GM18861 (cell line): ENCODE measurements around the gene TMEM178A.

Source experiments
- ATAC-seq: cut with Tn5 transposase; IDR thresholded peaks from one replicate; pipeline ENCODE4 v1.9.1; 2021; ENCODE audit not compliant: unreplicated experiment

Gene TMEM178A

DNA sequence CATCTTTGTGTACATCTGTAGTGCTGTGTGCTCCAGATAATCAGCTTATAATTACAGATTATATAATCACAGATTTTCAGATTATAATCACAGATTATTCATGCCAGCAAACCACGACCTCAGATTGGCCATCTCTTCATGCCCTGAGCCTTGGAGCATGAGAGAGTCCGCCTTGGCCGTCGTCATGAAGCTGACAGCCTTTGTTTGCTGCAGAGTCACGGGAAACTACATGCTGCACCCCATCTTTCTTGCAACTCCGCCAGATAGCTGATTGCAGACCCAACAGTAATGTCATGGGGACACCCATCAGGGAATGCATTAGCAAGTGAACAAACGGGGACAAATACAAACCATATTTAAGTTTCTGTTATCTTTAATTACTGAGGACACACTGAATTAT, 7.3 kb downstream of the TMEM178A start:
- no peak for ATAC-seq

GRCh38 chr2:39676342-39676741, 10.6 kb downstream of the TMEM178A start:
- ATAC-seq, result no peak

DNA sequence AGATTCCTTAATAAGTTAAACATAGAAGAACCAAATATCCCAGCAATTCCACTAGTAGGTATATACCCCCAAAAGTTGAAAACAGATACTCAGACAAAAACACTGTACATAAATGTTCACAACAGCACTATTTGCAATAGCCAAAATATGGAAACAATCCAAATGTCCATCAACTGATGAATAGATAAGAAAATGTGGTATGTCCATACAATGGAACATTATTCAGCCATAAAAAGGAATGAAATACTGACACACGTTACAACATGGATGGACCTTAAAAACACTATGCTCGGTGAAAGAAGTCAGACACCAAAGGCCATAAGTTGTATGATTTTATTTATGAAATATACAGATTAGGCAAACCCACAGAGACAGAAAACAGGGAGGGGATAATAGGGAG, 12.5 kb downstream of the TMEM178A start:
- no peak for ATAC-seq

DNA sequence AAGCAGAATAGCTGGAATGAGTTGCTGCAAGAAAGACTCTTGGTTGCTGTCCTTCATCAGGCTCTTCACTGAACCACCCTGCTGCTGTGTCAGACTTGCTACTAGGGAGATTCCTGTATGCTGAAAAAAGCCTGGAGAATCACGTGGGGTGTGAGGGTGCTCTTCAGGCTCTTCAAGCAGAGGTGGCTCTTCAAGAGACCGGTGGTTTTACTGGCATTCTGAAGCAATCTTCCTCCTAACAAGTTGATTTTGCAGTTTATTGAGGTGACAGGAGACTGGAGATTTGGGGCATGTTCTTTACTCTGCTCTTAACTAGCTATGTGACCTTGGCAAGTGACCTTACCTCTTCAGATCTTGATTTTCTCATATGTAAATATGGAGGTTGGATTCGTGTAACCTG, 14.1 kb downstream of the TMEM178A start:
- ATAC-seq, result no peak

- no peak for ATAC-seq
These were observed 16.5 kb downstream of the TMEM178A start for GRCh38 chr2:39682066-39682692.

DNA sequence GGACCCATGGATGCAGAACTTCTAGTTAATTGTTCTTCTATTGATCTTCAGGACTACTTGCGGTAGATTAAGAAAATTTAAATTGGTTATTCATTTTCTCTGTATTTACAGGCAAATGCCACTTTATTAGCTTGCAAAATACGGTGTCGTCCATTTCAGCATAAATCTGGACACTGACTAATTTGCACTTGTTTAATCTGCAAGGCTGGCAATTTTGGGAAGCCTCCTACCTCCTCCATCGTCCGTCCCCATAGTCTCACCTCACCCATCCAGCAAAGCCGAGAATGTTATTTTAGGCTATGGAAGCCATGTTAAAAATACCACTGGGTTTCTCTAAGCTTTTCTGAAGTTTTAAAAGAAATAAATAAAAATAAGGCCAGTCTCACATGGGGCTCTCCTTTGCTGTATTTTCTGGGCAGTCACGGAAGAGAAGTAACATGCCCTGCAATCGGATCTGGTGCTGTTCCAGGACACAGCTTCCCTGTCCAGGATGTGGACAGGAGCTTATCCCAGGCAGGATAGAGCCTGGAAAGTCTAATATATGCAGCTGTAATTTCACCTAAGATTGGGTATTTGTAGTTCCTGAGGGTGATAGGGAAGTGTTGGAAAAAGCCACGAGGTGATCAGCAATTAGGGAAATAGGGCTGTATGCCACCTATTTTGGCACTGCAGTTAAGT, 17.4 kb downstream of the TMEM178A start:
- no peak for ATAC-seq

- ATAC-seq, result no peak
These were observed 18.7 kb downstream of the TMEM178A start for GRCh38 chr2:39684464-39684863.

DNA sequence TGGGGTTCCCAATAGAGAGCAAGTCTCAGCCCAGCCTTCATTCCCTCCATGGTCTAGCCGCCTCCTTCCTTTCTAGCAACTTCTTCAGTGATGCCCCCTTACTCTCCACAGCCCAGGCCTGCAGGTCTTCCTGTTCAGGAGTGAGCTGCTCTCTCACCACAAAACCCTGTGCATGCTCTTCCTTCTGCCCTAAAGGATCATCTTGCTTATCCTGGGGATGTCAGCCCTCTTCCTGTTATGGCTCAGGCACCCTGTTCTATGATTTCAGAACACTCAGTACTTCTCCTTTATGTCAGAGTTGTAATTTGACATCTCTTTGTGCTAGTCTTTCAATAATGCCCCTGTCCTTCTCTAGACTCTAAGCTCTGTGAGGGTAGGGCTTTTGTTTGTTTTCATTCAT, 19.4 kb downstream of the TMEM178A start:
- ATAC-seq, result no peak

GRCh38 chr2:39686456-39686855, 20.7 kb downstream of the TMEM178A start:
- ATAC-seq, result no peak

GRCh38 chr2:39688181-39688580, 22.5 kb downstream of the TMEM178A start:
- no peak for ATAC-seq

DNA sequence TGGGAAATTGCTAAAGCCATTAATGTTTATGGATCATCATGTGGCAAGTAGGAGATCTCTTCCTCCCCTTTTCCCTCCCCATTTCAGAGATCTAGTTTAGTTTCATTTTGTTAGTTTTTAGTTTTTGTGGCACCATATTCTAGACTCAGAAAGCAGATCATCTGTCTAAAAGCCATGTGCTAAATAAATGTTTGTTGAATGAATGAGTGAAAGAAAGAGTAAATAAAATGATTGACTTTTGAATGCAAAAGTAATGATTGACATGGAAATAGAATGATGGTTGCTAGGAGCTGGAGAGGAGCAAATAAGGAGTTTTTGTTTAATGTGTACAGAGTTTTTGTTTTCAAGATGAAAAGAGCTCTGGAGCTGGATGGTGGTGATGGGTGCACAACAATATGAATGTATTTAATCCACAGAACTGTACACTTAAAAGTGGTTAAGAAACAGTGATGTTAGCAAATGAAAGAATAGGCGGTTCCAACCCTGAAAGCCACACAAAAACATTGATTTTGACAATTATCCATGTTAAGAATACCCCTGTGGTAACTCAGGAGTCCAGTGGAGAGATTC, 23.6 kb downstream of the TMEM178A start:
- ATAC-seq, result no peak

- ATAC-seq, result no peak
These were observed 24.2 kb downstream of the TMEM178A start for GRCh38 chr2:39689876-39690275.

- no peak for ATAC-seq
These were observed 27.5 kb downstream of the TMEM178A start for GRCh38 chr2:39693245-39693644.

DNA sequence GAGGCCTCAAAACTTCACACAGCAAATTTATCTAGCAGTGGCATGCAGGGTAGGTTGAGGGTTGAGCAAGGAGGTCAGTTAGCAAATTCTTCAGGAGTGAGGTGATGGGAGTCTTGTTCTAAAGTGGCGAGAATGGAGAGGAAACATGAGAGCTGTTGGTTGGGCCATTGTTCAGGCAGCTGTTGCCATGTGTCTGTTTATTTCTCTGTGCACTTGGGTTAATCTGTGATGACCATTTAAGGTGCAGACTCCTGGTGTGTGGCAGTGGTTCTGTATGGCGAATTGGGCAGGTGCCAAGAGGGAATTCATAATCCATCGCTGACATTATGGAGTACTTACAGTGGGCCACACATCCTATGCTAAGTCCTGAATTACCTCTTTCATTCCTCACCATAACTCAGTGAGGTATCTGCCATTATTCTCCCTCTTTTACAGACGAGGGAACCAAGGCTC, 30.4 kb downstream of the TMEM178A start:
- ATAC-seq, result no peak

GRCh38 chr2:39696838-39697237, 31.1 kb downstream of the TMEM178A start:
- no peak for ATAC-seq

GRCh38 chr2:39697454-39697853, 31.7 kb downstream of the TMEM178A start:
- no peak for ATAC-seq

- ATAC-seq, result no peak
These were observed 35.4 kb downstream of the TMEM178A start for GRCh38 chr2:39701137-39701536.

DNA sequence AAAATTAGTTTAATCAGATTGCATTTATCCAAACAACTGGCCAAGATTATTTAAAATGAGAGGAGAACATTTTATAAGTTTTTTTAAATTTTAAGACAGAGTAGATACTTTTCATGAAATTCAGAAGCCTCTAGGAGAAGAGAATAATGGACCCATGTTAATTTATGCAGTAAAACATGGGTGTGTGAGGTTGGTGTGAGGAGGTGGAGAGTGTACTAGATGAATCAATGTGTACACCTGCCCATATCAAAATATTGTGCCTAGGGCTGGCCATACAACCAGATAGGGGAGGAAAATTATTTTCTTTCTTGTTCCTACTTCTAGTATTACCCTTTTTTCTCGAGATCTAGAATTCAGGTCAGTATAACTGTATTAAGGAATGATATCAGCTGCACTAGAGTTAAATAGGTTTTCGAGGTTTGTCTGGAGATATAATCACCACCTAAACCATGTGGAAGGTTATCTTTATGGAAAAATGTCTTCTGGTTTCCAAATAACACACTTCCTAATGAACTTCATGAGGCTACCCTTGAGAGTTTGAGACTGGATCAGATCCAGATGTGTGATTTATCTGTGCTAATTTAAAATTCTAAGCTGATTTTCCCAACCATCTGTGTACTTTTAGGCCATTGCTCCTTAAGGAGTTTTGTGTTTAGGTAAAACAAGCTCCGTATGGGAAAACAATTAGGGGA, 37.6 kb downstream of the TMEM178A start:
- ATAC-seq, result no peak

DNA sequence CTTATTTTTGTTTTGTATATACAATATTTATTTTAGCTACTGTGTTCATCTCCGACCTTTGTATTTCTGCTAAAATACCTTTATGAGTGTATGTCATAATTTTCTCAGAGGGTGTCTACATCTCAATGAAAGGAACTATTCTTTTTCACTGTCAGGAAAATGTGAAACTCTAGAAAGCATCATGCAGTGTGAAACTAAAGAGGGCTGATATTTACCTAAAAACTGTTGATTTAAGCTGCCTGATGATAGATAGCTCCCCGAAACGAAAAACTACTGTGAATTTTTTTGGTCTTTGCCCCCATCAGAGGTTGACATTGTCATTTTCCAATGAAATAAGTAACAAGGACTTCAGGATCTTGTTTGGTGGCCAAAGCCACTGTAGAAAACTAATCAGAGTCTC, 38.8 kb downstream of the TMEM178A start:
- no peak for ATAC-seq

DNA sequence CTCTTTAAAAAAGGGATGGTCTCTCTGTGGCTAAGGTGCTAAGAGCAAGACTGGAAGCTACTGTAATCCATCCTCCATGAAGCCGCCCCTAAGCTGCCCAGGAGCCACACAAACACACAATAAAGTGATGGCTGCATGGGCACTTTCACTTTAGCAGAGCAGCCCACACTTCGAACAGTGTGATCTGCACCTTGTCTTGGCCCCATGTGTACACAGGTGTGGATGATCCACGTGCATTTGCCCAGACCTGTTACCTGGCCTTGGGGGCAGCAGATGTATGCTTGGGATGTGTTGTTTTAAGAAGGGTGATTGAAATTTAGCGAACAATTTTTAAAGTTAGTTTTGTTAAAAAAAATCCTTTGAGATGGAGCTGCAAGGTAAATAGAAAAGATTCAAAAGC, 39.9 kb downstream of the TMEM178A start:
- no peak for ATAC-seq

GRCh38 chr2:39706312-39706711, 40.6 kb downstream of the TMEM178A start:
- ATAC-seq, result no peak

DNA sequence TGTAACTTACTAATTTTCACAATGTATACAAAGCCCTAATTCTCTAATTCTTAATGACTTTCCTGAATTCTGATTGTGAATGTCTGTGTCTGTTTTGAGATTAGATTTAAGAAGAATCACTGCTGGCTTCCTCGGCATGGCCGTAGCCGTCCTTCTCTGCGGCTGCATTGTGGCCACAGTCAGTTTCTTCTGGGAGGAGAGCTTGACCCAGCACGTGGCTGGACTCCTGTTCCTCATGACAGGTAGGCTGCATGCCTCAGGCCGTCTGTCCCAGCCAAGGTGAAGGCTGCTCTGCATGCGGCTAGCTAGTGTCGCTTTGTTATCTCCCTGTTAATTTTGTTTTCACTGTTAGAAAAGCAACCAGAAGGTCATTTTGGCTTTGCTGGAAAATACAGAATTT, 41.2 kb downstream of the TMEM178A start:
- ATAC-seq, result no peak
